ENCODE data around the gene RRM2. TPM values are rescaled to one million over a fixed set of nuclear protein-coding genes. Genes with fewer than 3 reads are reported as not detected.

Gene RRM2
- total and polyA plus RNA-seq, 2 of the 4 experiments (the other 2 are of a cell fraction) = 53.6 to 68.5 TPM

- TF ChIP-seq MXI1 (IDR thresholded peaks at IDR 0.05; ENCODE audit: borderline replicate concordance, low read depth, low read length) = no peak
- TF ChIP-seq RAD21 (IDR thresholded peaks at IDR 0.05; ENCODE audit: low read length) = no peak
- no peak for TF ChIP-seq USF2 (IDR thresholded peaks at IDR 0.05; ENCODE audit: low read depth, low read length)
- no peak for TF ChIP-seq MAFK (IDR thresholded peaks at IDR 0.05; ENCODE audit: low read depth, low read length)
- no peak for TF ChIP-seq CEBPB (IDR thresholded peaks at IDR 0.05; ENCODE audit: low read depth, low read length)
- TF ChIP-seq SMC3 (IDR thresholded peaks at IDR 0.05; ENCODE audit: low read depth, low read length) = no peak
- TF ChIP-seq RFX5 (IDR thresholded peaks at IDR 0.05; ENCODE audit: low read depth, low read length) = no peak
- no peak for TF ChIP-seq RCOR1 (IDR thresholded peaks at IDR 0.05; ENCODE audit: insufficient replicate concordance, low read length)
- no peak for TF ChIP-seq BHLHE40 (IDR thresholded peaks at IDR 0.05; ENCODE audit: low read depth, low read length)
- no peak for TF ChIP-seq CHD1 (IDR thresholded peaks at IDR 0.05; ENCODE audit: low read depth, low read length)
- no peak for TF ChIP-seq MAZ (IDR thresholded peaks at IDR 0.05; ENCODE audit: borderline replicate concordance, low read depth, low read length)
- TF ChIP-seq CTCF (conservative IDR thresholded peaks at IDR 0.05; ENCODE audit: low read depth, low read length) = no peak
- no peak for TF ChIP-seq NFE2L2 (IDR thresholded peaks at IDR 0.05; ENCODE audit: low read depth, low read length)
- TF ChIP-seq POLR2A (IDR thresholded peaks at IDR 0.05; ENCODE audit: low read depth, low read length) = no peak
- Histone ChIP-seq H2BK120ac (ENCODE audit: low read depth, low read length) (no peak overlapping the region), H4K91ac (ENCODE audit: insufficient read depth, low read depth, low read length) (no peak overlapping the region), H2BK15ac (ENCODE audit: low read depth, low read length) (no peak overlapping the region), H3K79me1 (ENCODE audit: low read depth in 1 of 2, low read length in 2 of 2) (no peaks in the 10 kb centered on the region), H3K56ac (ENCODE audit: extremely low read depth, insufficient read depth, low read length) (no peak overlapping the region), H3K4ac (ENCODE audit: low read depth, low read length) (no peak overlapping the region), H3K27me3 (ENCODE audit: control insufficient read depth, insufficient read depth, low read length) (no peaks in the 10 kb centered on the region), H3K23ac (ENCODE audit: low read depth, low read length) (no peak overlapping the region), H3K27ac (ENCODE audit: insufficient read depth, low read length) (no peak overlapping the region), H3K9me1 (ENCODE audit: insufficient read depth, low read length) (no peaks in the 10 kb centered on the region), H2AK9ac (replicated peaks; ENCODE audit: low read depth, low read length, poor library complexity) (no peak overlapping the region), H3K18ac (ENCODE audit: low read depth, low read length) (no peak overlapping the region), H4K5ac (ENCODE audit: low read depth, low read length) (no peak overlapping the region), H2BK20ac (ENCODE audit: low read depth, low read length) (no peak overlapping the region), H2AFZ (replicated peaks; ENCODE audit: low read length, poor library complexity) (no peak overlapping the region), H3K9me3 (ENCODE audit: control insufficient read depth, insufficient read depth, low read length) (no peaks in the 10 kb centered on the region), H3K4me1 (ENCODE audit: control insufficient read depth, insufficient read depth, low read length) (no peaks in the 10 kb centered on the region; the same call in 1 of the 2 replicates), H3K4me3 (ENCODE audit: insufficient read depth, low read depth, low read length) (no peak overlapping the region), H3K9ac (ENCODE audit: low read depth, low read length) (no peak overlapping the region), H3K14ac (replicated peaks; ENCODE audit: low read depth, low read length) (no peak overlapping the region), H3K36me3 (ENCODE audit: control insufficient read depth, insufficient read depth, low read length) (no peaks in the 10 kb centered on the region), H4K20me1 (ENCODE audit: insufficient read depth, low read length) (no peaks in the 10 kb centered on the region), H2BK5ac (ENCODE audit: low read depth, low read length, poor library complexity, severe bottlenecking) (no peak overlapping the region), H4K8ac (ENCODE audit: low read depth in 2 of 2, low read length in 2 of 2) (no peak overlapping the region), H2AK5ac (ENCODE audit: low read depth, low read length) (no peak overlapping the region), H3K4me2 (ENCODE audit: low read depth, low read length) (no peak overlapping the region)
- CTCF ChIA-PET = interaction anchor here (0.7 kb wide), 1 partner anchor 9 kb away, joined by 3 read pairs; no protein-coding TSS in a partner anchor
- no peak for ATAC-seq (ENCODE audit: low read depth)
- in situ Hi-C loops (cut with MboI; ENCODE audit: low sequenced_read_pairs) = no loop called here
- dilution Hi-C loops (cut with HindIII; ENCODE audit: low sequenced_read_pairs, unreplicated experiment) = no loop called here
- no peak for DNase-seq
- intact Hi-C loops (cut with micrococcal nuclease) = no loop called here
- no TSS peak for BruUV-seq (replicated peaks)
- WGBS, 2 experiments (ENCODE audit: extremely low coverage in 2 of 2, insufficient read length in 1 of 2) = 100% methylated on average over 3 of the region's 8 CpGs; no CpG with 5 or more reads in 1 of the 2 experiments
- POLR2A ChIA-PET (ENCODE audit: unreplicated experiment) = no interaction called here
Measured at GRCh38 chr2:10164601-10165000, 42.1 kb downstream of the RRM2 start.
